Measurements from ENCODE around the gene MORN3. TPM values are rescaled to one million over a fixed set of nuclear protein-coding genes. Genes with fewer than 3 reads are reported as not detected.
A peak's percentile ranks its signal among the peaks of the same experiment; 100 is the strongest.

The MORN3 gene
- polyA plus RNA-seq, 3 donors from 2014 or later: 1.4 to 3.4 (median 2.0) TPM

DNA sequence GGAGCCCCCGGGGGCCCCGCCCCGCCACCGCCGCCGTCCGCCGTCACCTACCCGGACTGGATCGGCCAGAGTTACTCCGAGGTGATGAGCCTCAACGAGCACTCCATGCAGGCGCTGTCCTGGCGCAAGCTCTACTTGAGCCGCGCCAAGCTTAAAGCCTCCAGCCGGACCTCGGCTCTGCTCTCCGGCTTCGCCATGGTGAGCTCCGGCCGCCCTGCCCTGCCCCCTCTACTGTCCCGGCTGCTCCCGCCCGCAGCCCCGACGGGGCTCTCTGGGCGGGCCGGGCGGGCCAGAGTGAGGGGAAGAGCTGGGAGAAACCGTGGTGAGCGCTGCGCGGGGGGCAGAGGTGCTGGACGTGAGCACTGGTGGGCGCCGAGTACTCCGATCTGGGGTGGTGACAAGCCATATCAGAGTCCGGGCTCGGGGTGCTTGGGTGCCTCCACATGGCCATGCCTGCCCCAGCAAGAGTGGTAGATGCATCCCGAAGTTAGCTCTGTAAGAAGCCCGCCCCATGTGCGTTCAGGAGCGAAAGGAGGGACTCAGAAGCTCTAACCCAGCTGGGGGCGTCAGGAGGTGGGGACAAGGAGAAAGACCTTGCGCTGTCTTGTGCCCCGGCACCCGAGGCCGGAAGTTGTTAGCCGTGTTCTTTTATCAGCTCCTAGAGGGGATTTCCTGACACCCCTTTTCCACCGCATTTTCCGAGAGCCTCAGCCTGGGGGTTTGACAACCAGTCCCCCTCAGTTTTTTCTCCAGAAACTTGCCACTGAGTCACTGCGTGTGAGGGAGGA is 42.4 kb downstream of the MORN3 start:
- H3K4me1 Mint-ChIP-seq: peaks cover 59 to 64% of the 10 kb centered on the region in 2 donors
- peaks cover 23 to 33% (median 24%) of the 10 kb centered on the region in 3 donors for H3K27me3 Mint-ChIP-seq (ENCODE audit: low read depth in 3 of 3)
- peak overlapping the region; percentile 94 to 99 (median 98) for H3K27ac Mint-ChIP-seq
- peak; percentile 88 to 91 (median 89) for DNase-seq
- H3K9me3 Mint-ChIP-seq: no peaks in the 10 kb centered on the region
- H3K4me3 Mint-ChIP-seq: peak overlapping the region; percentile 93 to 96 (median 95)
- H3K36me3 Mint-ChIP-seq: peaks cover 0 to 7% (median 5%) of the 10 kb centered on the region in 3 donors

DNA sequence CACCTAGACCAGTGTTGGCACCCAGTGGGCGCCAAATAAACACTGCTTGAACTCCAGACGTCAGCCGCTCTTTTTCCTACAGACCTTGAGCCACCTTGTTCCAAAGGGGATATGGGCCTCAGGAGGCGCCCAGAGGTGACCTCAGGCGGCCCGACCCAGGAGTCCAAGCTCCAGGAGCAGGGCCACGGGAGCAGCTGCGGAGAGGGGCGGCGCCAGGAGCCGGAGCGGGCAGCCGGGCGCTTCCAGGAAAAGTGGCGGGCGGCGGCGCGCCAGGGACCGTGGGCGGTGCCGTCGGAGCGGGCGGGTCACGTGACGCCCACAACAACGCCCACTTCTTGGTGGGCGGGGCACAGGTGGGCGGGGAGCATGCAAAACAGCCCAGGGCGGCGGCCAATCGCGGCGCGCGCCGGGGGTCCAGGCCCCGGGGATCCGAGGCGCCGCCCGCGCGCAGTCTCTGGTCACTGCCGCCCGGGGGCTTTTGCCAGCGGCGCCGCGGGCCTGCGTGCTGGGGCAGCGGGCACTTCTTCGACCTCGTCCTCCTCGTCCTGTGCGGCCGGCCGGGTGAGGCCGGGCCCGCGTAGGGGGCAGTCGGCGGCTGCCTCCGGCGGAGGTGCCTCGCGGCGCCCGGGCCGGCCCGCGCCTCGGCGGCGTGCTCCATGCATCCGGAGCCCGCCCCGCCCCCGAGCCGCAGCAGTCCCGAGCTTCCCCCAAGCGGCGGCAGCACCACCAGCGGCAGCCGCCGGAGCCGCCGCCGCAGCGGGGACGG is 43.2 kb downstream of the MORN3 start, which contains the start of gene ORAI1:
Gene ORAI1, plus strand, starts transcription at position 444 of the 766 bp plus-strand sequence.
- H3K4me3 Mint-ChIP-seq: peak within 1 kb of the TSS; percentile 93 to 96 (median 95)

DNA sequence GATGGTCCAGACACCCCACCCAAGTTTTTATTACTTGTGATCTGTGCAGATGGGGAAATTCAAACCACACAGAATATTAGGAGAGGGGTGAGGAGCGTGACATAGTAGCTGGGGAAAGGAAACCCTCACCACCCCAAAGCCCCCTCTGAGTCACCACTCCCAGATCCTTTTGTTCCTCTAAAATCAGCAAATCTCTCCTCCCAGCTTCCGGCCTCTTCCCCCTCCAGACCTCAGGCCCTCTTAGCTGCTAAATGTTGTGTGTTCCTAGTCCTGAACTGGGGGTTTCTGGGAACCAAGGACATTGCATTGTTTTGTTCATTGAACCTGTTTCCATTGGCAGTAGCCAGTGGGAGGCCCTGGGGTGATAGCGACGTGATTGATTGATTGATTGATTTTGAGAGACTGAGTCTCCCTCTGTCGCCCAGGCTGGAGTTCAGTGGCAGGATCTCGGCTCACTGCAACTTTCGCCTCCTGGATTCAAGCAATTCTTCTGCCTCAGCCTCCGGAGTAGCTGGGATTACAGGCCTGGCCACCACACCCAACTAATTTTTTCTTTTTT is 49.0 kb downstream of the MORN3 start:
- H3K4me1 Mint-ChIP-seq: peaks cover 10 to 18% of the 10 kb centered on the region in 2 donors
- DNase-seq: no peak
- H3K27ac Mint-ChIP-seq: peak overlapping the region in 1 of 6 donors; percentile 61
- peaks cover 0 to 3% (median 0%) of the 10 kb centered on the region in 3 donors for H3K36me3 Mint-ChIP-seq
- H3K27me3 Mint-ChIP-seq (ENCODE audit: low read depth in 3 of 3): peaks cover 0 to 8% (median 6%) of the 10 kb centered on the region in 3 donors
- no peak overlapping the region for H3K4me3 Mint-ChIP-seq
- no peaks in the 10 kb centered on the region for H3K9me3 Mint-ChIP-seq

More for the DNA sequence above, 43.2 kb downstream of the MORN3 start, which contains the start of gene ORAI1:
- Mint-ChIP-seq H3K4me1 (peaks cover 52 to 56% of the 10 kb centered on the region in 2 donors), H3K27me3 (ENCODE audit: low read depth in 3 of 3) (peaks cover 23 to 30% (median 23%) of the 10 kb centered on the region in 3 donors), H3K36me3 (peaks cover 0 to 4% (median 4%) of the 10 kb centered on the region in 3 donors), H3K27ac (peak within 1 kb of the TSS; percentile 94 to 99 (median 98)), H3K9me3 (no peaks in the 10 kb centered on the region)
- DNase-seq: peak; percentile 97

DNA sequence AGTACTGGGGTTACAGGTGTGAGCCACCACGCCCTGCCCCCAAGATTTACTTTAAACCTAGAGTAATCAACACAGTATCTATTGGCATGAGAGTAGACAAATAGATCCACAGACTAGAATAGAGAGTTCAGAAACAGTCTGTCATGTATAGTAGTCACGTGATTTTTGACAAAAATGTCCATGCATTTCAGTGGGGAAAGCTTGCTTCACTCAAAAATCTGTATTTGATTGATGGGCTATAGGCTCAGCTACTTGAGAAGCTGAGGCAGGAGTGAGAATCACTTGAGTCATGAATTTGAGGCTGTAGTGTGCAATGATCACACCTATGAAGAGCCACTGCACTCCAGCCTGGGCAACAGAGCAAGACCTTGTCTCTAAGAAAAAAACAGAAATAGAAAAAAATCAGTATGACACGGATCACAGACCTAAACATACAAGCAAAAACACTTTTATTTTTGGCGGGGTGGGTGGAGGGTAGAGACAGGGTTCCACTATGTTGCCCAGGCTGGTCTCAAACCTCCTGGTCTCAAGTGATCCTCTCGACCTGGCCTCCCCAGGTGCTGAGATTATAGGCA is 50.7 kb downstream of the MORN3 start:
- Mint-ChIP-seq H3K4me3 (no peak overlapping the region), H3K36me3 (peaks cover 0 to 3% (median 2%) of the 10 kb centered on the region in 3 donors), H3K27ac (peak overlapping the region in 2 of 6 donors; percentile 53 to 62), H3K9me3 (no peaks in the 10 kb centered on the region), H3K27me3 (ENCODE audit: low read depth in 3 of 3) (peaks cover 7% of the 10 kb centered on the region in 3 donors), H3K4me1 (peaks cover 11 to 21% of the 10 kb centered on the region in 2 donors)
- DNase-seq: no peak

DNA sequence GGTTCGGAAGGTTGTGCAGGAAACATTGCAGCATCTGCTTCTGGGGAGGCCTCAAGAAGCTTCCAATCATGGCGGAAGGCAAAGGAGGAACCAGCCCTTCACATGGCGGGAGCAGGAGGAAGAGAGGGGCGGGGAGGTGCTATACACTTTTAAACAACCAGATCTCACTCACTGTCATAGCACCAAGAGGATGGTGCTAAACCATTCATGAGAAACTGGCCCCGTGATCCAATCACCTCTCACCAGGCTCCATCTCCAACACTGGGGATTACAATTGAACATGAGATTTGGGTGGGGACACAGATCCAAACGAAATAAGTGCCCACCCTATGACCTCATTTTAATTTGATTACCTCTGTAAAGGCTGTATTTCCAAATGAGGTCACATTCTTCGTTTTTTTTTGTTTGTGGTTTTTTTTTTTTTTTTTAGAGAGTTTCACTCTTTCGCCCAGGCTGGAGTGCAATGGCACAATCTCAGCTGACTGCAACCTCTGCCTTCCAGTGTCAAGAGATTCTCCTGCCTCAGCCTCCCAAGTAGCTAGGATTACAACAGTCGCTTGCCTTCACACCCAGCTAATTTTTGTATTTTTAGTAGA is 54.5 kb downstream of the MORN3 start:
- Mint-ChIP-seq H3K4me3 (peak overlapping the region; percentile 50 to 87 (median 73)), H3K27me3 (ENCODE audit: low read depth in 3 of 3) (peaks cover 7% of the 10 kb centered on the region in 3 donors), H3K36me3 (peaks cover 0 to 3% (median 2%) of the 10 kb centered on the region in 3 donors), H3K4me1 (peaks cover 11 to 20% of the 10 kb centered on the region in 2 donors), H3K27ac (peak overlapping the region; percentile 87 to 98 (median 94)), H3K9me3 (no peaks in the 10 kb centered on the region)
- peak; percentile 67 to 70 (median 69) for DNase-seq

DNA sequence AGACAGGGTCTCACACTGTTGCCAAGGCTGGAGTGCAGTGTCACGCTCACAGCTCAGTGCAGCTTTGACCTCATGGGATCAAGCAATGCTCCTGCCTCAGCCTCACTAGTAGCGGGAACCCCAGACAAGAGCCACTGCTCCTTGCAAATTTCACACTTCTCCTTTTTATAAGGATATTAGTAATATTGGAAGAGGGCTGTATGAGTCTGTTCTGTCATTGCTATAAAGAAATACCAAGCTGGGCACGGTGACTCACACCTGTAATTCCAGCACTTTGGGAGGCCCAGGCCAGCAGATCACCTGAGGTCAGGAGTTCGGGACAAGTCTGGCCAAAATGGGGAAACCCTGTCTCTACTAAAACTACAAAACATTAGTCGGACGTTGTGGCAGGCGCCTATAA is 56.0 kb downstream of the MORN3 start:
- no peak overlapping the region for H3K4me3 Mint-ChIP-seq
- H3K36me3 Mint-ChIP-seq: peaks cover 0 to 2% (median under 1%) of the 10 kb centered on the region in 3 donors
- peaks cover 7% of the 10 kb centered on the region in 3 donors for H3K27me3 Mint-ChIP-seq (ENCODE audit: low read depth in 3 of 3)
- DNase-seq: no peak
- no peaks in the 10 kb centered on the region for H3K9me3 Mint-ChIP-seq
- no peak overlapping the region for H3K27ac Mint-ChIP-seq
- H3K4me1 Mint-ChIP-seq: peaks cover 11 to 20% of the 10 kb centered on the region in 2 donors

DNA sequence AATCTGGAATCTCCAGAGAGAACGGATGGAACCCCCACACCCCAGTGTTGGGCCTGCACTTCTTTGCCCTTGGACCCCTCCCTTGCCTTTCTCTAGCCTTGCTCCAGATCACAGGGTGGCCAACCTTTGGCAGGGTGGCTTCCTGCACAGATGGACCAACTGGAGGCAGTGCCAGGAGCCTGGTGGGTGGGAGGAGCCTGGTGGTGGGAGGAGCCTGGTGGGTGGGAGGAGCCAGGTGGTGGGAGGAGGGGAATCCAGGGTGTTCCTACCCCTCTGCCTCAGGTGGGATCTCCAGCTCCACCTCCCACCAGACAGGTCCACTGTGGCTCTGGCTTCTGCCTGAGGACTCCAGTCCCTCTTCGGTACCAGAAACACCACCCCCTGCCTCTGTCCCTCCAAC is 58.1 kb downstream of the MORN3 start:
- Mint-ChIP-seq H3K36me3 (peaks cover 0 to 2% (median 0%) of the 10 kb centered on the region in 3 donors), H3K4me1 (peaks cover 11 to 20% of the 10 kb centered on the region in 2 donors), H3K27me3 (ENCODE audit: low read depth in 3 of 3) (peaks cover 7% of the 10 kb centered on the region in 3 donors), H3K9me3 (no peaks in the 10 kb centered on the region), H3K27ac (peak overlapping the region in 3 of 6 donors; percentile 28 to 70 (median 45)), H3K4me3 (no peak overlapping the region)
- DNase-seq: no peak

DNA sequence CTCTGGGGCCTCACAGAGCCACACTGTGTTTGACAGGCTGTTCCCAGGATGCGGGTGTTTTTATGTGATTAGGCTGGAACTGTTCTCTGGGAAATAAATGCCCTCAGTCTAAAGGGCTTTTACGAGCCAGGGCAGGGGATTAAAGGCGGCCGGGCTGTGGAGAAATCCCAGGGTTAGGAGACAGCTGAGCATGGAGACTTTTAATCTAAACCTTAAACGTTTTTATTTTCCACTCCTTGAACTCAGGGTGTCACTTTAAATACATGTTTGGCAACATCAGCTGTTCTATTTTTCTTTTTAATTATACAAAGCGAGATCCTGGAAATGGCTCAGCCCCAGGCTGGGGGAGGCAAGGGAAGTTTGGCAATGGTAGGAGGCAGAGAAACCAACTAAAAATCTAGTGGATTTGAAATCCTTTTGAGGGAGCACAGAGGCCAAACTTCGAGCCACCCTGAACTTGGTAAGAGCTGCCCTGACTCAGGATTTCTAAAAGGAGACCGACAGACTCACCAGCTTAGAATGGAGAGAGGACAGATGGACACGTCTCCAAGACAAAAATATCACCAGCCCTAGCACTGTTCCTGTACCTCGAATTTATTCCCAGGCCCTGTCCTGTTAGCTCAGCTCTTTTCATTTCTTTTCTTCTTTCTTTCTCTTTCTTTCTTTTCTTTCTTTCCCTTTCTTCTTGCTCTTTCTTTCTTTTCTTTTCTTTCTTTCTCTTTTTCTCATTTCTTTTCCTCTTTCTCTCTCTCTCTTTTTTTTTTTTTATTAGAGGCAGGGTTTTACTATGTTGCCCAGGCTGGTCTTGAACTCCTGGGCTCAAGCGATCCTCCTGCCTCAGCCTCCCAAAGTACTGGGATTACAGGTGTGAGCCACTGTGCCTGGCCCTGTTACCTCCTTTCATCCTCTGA is 59.0 kb downstream of the MORN3 start:
- no peak overlapping the region for H3K4me3 Mint-ChIP-seq
- H3K4me1 Mint-ChIP-seq: peaks cover 11 to 13% of the 10 kb centered on the region in 2 donors
- no peaks in the 10 kb centered on the region for H3K9me3 Mint-ChIP-seq
- peaks cover 6 to 7% (median 7%) of the 10 kb centered on the region in 3 donors for H3K27me3 Mint-ChIP-seq (ENCODE audit: low read depth in 3 of 3)
- H3K27ac Mint-ChIP-seq: peak overlapping the region in 5 of 6 donors; percentile 27 to 70 (median 49)
- DNase-seq: no peak
- peaks cover 0 to 2% (median 0%) of the 10 kb centered on the region in 3 donors for H3K36me3 Mint-ChIP-seq

DNA sequence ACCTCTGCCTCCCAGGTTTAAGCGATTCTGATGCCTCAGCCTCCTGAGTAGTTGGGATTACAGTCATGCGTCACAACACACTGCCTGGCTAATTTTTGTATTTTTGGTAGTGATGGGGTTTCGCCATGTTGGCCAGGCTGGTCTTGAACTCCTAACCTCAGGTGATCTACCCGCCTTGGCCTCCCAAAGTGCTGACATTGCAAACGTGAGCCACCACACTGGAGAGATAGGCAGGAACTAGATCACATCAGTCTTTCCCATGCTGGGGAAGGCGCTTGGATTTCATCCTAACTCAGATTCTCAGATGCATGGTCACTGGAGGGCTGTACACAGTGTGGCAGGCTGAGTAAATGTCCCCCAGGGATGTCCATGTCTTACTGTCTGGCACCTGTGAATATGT is 61.2 kb downstream of the MORN3 start:
- peaks cover 0 to 1% of the 10 kb centered on the region in 2 donors for H3K4me1 Mint-ChIP-seq
- no peaks in the 10 kb centered on the region for H3K9me3 Mint-ChIP-seq
- no peak for DNase-seq
- H3K27ac Mint-ChIP-seq: no peak overlapping the region
- H3K4me3 Mint-ChIP-seq: no peak overlapping the region
- H3K27me3 Mint-ChIP-seq (ENCODE audit: low read depth in 3 of 3): no peaks in the 10 kb centered on the region
- no peaks in the 10 kb centered on the region for H3K36me3 Mint-ChIP-seq

DNA sequence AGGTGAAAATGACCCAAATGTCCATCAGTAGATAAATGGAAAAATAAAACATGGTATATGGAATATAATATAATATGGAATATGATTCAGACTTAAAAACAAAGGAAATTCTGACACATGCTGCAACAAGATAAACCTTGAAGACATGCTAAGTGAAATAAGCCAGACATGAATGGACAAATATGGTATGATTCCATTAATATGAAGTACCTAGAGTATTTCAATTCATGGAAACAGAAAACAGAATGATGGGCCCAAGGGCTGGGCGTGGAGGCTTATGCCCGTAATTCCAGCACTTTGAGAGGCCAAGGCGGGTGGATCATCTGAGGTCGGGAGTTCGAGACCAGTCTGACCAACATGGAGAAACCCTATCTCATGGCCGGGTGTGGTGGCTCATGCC is 65.9 kb downstream of the MORN3 start:
- Mint-ChIP-seq H3K9me3 (no peaks in the 10 kb centered on the region), H3K4me3 (no peak overlapping the region), H3K4me1 (no peaks in the 10 kb centered on the region), H3K36me3 (peaks cover 0 to 6% (median 0%) of the 10 kb centered on the region in 3 donors), H3K27me3 (ENCODE audit: low read depth in 3 of 3) (peaks cover 0 to 2% (median 0%) of the 10 kb centered on the region in 3 donors), H3K27ac (no peak overlapping the region)
- no peak for DNase-seq

DNA sequence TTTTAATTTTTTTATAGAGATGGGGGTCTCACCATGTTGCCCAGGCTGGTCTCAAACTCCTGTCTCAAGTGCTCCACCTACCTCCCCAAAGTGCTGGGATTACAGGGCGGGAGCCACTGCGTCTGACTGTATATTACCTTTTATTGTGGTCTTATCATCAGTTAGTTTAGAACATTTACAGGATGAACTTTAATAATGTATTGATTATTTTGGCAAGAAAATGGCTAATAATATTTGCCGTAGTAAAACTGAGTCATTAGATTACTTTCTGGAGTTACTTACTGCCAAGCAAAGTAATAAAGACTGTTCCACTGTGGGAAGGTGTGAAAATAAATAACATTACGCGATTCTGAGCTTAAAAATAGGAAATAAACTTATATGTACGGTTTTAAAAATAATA is 66.7 kb downstream of the MORN3 start:
- Mint-ChIP-seq H3K27me3 (ENCODE audit: low read depth in 3 of 3) (peaks cover 0 to 2% (median 0%) of the 10 kb centered on the region in 3 donors), H3K27ac (no peak overlapping the region)

DNA sequence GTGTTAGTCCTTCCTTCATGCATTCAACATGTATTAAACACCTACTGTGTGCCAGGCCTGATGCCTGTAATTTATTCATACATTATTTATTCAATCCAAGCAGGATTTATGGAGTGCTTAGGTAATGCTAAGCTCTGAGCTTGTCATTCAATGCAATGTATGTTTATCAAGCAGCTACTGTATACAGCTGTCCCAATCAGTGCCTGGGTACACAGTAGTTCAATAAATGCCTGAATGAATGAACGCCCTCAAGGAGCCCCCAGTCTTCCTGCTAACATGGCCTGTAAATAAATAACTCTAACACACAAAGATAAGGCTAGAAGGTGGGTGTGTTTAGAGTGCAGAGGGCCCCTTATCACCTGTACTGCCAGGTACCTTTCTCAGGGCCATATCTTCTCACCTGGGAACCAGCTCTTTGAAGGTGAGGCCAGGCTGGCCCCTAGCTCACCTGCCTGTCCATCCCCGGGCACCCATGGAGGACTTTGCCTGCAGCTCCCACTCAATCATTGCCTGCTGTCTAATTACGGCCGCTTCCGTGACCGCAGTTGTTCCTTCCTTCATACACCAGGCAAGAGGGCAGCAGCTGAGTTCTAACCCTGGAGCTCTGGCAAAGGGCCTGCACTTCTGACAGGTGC is 68.6 kb downstream of the MORN3 start:
- Mint-ChIP-seq H3K4me1 (no peaks in the 10 kb centered on the region), H3K27me3 (ENCODE audit: low read depth in 3 of 3) (peaks cover 0 to 2% (median 0%) of the 10 kb centered on the region in 3 donors), H3K27ac (no peak overlapping the region), H3K9me3 (no peaks in the 10 kb centered on the region), H3K4me3 (no peak overlapping the region), H3K36me3 (peaks cover 0 to 8% (median 2%) of the 10 kb centered on the region in 3 donors)
- no peak for DNase-seq

More for the DNA sequence above, 66.7 kb downstream of the MORN3 start:
- H3K36me3 Mint-ChIP-seq: peaks cover 0 to 8% (median 0%) of the 10 kb centered on the region in 3 donors
- no peak overlapping the region for H3K4me3 Mint-ChIP-seq
- DNase-seq: no peak
- no peaks in the 10 kb centered on the region for H3K9me3 Mint-ChIP-seq
- H3K4me1 Mint-ChIP-seq: no peaks in the 10 kb centered on the region
